Sigmoid colon (tissue), 7 donors: Measurements from ENCODE around the gene ITPR1. TPM values are rescaled to one million over a fixed set of nuclear protein-coding genes. Genes with fewer than 3 reads are reported as not detected.

ENCODE experiments used
- DNase-seq: peaks from one replicate; pipeline ENCODE4 v3.0.0-alpha.2; 2019
- H3K27ac ChIP-seq, 4 donors: fragments of 200-600 bp; sonication (generic); one replicate each; pipeline ENCODE4 v1.5.1; 2016 to 2019; ENCODE audit warnings: mild to moderate bottlenecking in 1 of 4
- H3K27me3 ChIP-seq, 3 donors: fragments of 200-600 bp; sonication (generic); one replicate each; pipeline ENCODE4 v1.5.1; 2019; ENCODE audit warnings: mild to moderate bottlenecking in 1 of 3
- H3K36me3 ChIP-seq, 4 donors: fragments of 200-600 bp; sonication (generic); one replicate each; pipeline ENCODE4 v1.5.1; 2016 to 2019
- H3K4me1 ChIP-seq, 4 donors: fragments of 200-600 bp; sonication (generic); one replicate each; pipeline ENCODE4 v1.5.1; 2017 to 2019
- H3K4me3 ChIP-seq, 4 donors: fragments of 200-600 bp; sonication (generic); one replicate each; pipeline ENCODE4 v1.5.1; 2017 to 2019; ENCODE audit warnings: mild to moderate bottlenecking in 2 of 4, moderate library complexity in 1 of 4
- H3K9me3 ChIP-seq, 4 donors: fragments of 200-600 bp in 3 of 4; sonication (generic) in 3 of 4; one replicate each; pipeline versions ENCODE4 v1.5.1 to v1.6.1; 2013 to 2019
- EP300 ChIP-seq, 4 donors: sonication (generic); formaldehyde crosslinking; IDR thresholded peaks; one replicate each; pipeline ENCODE4 v1.6.1; 2017; ENCODE audit warnings: antibody characterized with exemption in 4 of 4
- POLR2A ChIP-seq, 2 donors: fragments of 450-650 bp; IDR thresholded peaks; one replicate each; pipeline ENCODE4 v1.6.1; 2016; ENCODE audit warnings: antibody characterized with exemption in 2 of 2, mild to moderate bottlenecking in 2 of 2, moderate library complexity in 2 of 2
- POLR2AphosphoS5 ChIP-seq, 4 donors: sonication (generic); formaldehyde crosslinking; IDR thresholded peaks; one replicate each; pipeline ENCODE4 v1.6.1; 2017; ENCODE audit warnings: antibody characterized with exemption in 4 of 4
- whole genome bisulfite sequencing, 2 donors: extraction: QIAGEN DNeasy Blood & Tissue Kit; methylation state at CpG; one replicate each; pipeline ENCODE4 v1.1.7; 2013; 5-methylcytosine and 5-hydroxymethylcytosine counted together
- intact Hi-C: fragments of 100-400 bp; cut with DNase I; formaldehyde crosslinking; loops from one replicate; pipeline ENCODE4 v1.15.1; 2023
- polyA plus RNA-seq, 3 donors: library from polyadenylated mRNA; stranded (reverse); fragments of 200-250 nt; gene quantifications; one replicate each; pipeline ENCODE4 v1.2.3, GENCODE V29; 2013
- total RNA-seq, 4 donors: library from RNA; depleted of rRNA; stranded (reverse); fragments of >200 nt; gene quantifications; one replicate each; pipeline ENCODE4 v1.1.0, GENCODE V29; 2016
- TF ChIP-seq, protein P1 (sequence below), 4 experiments: fragments of 450-650 bp in 3 of 4; fragments of 200-600 bp in 1 of 4; IDR thresholded peaks; one replicate each; pipeline ENCODE4 v1.5.1; 2016 to 2019; ENCODE audit warnings: antibody characterized with exemption in 4 of 4, mild to moderate bottlenecking in 3 of 4, moderate library complexity in 2 of 4
- donor health status: healthy with polysubstance abuse.
- donor health status: Bipolar disorder and iron deficiency.
- donor health status: healthy.

Gene ITPR1
- total and polyA plus RNA-seq, 7 donors = 1.4 to 206 (median 111) TPM

DNA sequence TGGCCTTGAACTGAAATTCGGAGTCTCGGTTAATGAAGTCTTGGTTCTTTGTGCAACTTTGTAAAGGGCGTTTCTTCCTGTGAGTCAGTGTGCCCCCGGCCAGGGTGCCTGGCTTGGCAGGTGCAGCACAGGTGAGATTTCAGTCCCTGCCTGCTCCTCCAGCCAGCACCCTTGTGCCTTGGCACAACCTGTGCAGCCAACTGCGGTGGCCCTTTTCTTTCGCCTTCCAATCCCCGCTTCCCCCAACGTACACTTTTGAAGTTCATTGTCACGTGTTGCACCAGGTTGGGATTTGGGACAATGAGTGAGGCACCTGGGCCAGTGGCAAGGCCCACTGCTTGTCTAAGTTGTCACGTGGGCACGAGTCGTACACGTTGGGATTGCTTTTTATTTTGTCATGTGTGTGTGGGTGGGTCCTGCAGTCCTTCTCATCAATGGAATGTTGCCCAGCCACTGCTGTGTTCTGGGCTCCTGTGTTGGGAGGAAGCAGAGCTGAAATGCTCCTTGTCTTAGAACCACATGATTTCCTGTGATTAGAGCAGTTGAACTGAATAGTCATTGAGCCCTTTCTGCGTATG lies 243.2 kb downstream of the ITPR1 start:
- TF ChIP-seq, protein P1, sequence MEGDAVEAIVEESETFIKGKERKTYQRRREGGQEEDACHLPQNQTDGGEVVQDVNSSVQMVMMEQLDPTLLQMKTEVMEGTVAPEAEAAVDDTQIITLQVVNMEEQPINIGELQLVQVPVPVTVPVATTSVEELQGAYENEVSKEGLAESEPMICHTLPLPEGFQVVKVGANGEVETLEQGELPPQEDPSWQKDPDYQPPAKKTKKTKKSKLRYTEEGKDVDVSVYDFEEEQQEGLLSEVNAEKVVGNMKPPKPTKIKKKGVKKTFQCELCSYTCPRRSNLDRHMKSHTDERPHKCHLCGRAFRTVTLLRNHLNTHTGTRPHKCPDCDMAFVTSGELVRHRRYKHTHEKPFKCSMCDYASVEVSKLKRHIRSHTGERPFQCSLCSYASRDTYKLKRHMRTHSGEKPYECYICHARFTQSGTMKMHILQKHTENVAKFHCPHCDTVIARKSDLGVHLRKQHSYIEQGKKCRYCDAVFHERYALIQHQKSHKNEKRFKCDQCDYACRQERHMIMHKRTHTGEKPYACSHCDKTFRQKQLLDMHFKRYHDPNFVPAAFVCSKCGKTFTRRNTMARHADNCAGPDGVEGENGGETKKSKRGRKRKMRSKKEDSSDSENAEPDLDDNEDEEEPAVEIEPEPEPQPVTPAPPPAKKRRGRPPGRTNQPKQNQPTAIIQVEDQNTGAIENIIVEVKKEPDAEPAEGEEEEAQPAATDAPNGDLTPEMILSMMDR (IDR thresholded peaks at IDR 0.05) = no peak
- peak in 1 of 4 donors; percentile 51 for TF ChIP-seq POLR2AphosphoS5 (IDR thresholded peaks at IDR 0.05)
- H3K9me3 ChIP-seq = no peaks in the 10 kb centered on the region
- intact Hi-C loops = no loop called here
- peaks cover 0 to 44% (median 2%) of the 10 kb centered on the region in 4 donors for H3K36me3 ChIP-seq
- no peaks in the 10 kb centered on the region for H3K27me3 ChIP-seq
- no peak for DNase-seq
- 83 to 89% methylated on average over 14 of the region's 14 CpGs for WGBS, 2 donors
- peak overlapping the region in 1 of 4 donors; percentile 19 for H3K27ac ChIP-seq
- H3K4me1 ChIP-seq = peaks cover 0 to 17% (median 9%) of the 10 kb centered on the region in 4 donors
- no peak overlapping the region for H3K4me3 ChIP-seq

DNA sequence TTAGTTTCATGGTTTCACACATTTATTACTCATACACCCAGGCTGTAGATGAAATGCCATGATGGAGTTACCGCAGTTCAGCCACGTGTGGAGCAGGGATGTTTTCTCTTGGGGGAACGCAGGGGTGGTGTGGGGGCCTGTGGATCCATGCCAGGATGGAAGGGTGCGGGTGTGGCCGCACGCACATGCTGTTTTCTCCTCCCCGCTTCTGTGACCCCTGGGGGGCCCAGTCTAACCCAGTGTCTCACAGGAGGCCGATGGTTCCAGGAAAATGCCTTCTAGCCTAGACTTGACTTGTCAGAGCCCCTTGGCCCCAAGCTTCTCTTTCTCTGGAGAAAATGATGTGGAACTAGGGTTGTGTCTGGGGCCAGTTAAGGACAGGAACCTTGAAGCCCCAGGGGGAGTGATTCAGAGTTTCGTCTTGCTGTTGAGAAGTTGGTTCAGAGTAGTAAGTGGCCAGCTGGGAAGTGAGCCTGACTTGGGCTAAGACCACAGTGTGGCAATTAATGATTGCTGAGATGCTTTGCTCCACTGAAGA lies 245.7 kb downstream of the ITPR1 start:
- TF ChIP-seq, protein P1 (IDR thresholded peaks at IDR 0.05) = no peak
- TF ChIP-seq EP300 (IDR thresholded peaks at IDR 0.05) (no peak), POLR2A (IDR thresholded peaks at IDR 0.05) (no peak), POLR2AphosphoS5 (IDR thresholded peaks at IDR 0.05) (no peak)
- no peak overlapping the region for H3K27ac ChIP-seq
- no peaks in the 10 kb centered on the region for H3K9me3 ChIP-seq
- intact Hi-C loops = no loop called here
- H3K4me3 ChIP-seq = no peak overlapping the region
- DNase-seq = no peak
- WGBS, 2 donors = 83 to 96% methylated on average over 9 of the region's 9 CpGs
- H3K4me1 ChIP-seq = peaks cover 0 to 30% (median 22%) of the 10 kb centered on the region in 4 donors
- H3K36me3 ChIP-seq = peaks cover 0 to 41% (median 2%) of the 10 kb centered on the region in 4 donors
- H3K27me3 ChIP-seq = no peaks in the 10 kb centered on the region

DNA sequence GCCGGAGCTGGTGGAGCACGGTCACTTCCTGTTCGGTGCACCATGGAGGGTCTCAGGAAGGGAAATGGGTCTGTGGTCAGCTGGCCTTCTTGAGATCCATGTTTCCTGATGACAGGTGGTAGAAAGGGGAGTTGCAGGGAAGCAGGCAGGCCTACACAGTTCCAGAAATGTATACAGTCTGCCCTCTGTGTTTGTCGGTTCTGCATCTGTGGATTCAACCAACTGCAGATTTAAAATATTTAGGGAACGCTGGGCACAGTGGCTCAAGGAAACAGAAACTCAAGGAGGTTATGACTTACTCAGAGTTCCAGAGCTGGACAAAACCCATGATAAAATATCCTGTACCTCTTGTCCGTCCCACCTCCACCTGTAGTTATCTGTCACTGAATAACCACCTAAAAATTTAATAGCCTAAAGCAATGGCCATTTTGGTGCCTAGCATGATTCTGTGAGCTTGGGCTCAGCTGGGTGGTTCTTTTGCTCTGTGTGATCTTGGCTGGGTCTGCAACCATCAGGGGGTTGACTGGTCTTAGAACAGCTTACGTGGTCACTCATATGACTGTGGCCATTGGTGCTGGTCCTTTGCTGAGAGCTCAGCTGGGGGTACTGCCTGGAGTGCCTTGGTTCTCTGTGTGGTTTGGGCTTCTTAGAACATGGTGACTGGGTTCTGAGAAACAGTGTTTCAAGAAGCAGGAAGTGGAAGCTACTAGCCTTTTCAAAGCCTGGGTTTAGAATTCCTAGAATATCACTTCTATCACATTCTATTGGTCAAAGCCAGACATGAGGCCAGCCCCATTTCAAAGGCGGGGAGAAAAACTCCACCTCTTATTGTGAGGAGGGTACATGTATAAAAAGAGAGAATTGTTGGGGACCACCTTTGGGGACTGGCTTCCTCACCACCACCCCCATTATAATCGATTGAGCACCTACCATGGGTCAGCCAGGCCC lies 246.4 kb downstream of the ITPR1 start:
- TF ChIP-seq POLR2A (IDR thresholded peaks at IDR 0.05) (no peak), POLR2AphosphoS5 (IDR thresholded peaks at IDR 0.05) (no peak)
- TF ChIP-seq, protein P1 (IDR thresholded peaks at IDR 0.05) = no peak
- intact Hi-C loops = loop anchor here (5.0 kb wide), 1 partner anchor 238 kb away; the partner anchor contains the start of gene BHLHE40
- DNase-seq = no peak
- H3K36me3 ChIP-seq = peaks cover 0 to 34% (median 2%) of the 10 kb centered on the region in 4 donors
- H3K9me3 ChIP-seq = no peaks in the 10 kb centered on the region
- H3K27ac ChIP-seq = peak overlapping the region; percentile 77 to 89 (median 84)
- no peaks in the 10 kb centered on the region for H3K27me3 ChIP-seq
- no peak overlapping the region for H3K4me3 ChIP-seq
- H3K4me1 ChIP-seq = peaks cover 0 to 27% (median 22%) of the 10 kb centered on the region in 4 donors
- WGBS, 2 donors = 90 to 94% methylated on average over 9 of the region's 9 CpGs

DNA sequence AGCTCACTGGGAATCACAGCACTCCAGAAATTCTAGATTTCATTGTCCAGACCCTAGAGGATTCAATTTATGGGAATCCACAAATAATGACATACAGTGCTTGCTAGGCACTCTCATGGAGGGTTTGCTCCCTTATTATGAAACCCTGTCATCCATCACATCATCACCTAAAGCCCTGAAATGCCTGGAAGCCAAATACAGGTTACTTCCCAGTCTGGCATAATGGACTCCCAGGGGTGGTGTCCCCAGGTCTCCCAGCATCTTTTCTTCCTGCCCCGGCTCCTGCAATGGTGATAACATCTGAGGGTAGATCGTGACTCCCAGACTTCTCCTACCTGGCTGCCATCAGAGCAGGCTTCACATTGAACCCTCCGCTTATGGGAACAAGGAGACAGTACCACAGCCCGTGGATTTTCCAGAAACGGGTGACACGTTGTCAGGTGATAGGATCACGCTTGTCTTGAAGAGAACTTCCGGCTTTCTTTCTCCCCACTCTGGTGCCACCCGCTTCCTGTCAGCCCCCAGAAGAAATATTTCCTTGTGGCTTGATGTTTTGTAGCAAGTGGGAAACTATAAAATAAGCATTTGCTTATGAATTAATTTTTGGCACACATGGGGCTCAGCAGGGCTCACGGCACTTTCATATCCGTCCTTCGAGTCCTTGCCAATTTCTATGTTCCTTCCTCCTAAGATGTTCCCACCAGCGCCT lies 247.4 kb downstream of the ITPR1 start:
- Histone ChIP-seq H3K9me3 (no peaks in the 10 kb centered on the region), H3K27ac (peak overlapping the region; percentile 77 to 89 (median 84)), H3K27me3 (no peaks in the 10 kb centered on the region), H3K36me3 (peaks cover 0 to 25% (median 2%) of the 10 kb centered on the region in 4 donors), H3K4me3 (no peak overlapping the region), H3K4me1 (peaks cover 0 to 31% (median 22%) of the 10 kb centered on the region in 4 donors)
- TF ChIP-seq, protein P1 (IDR thresholded peaks at IDR 0.05) = no peak
- TF ChIP-seq EP300 (IDR thresholded peaks at IDR 0.05) (no peak), POLR2AphosphoS5 (IDR thresholded peaks at IDR 0.05) (no peak), POLR2A (IDR thresholded peaks at IDR 0.05) (no peak)
- intact Hi-C loops = loop anchor here (5.0 kb wide), 1 partner anchor 237 kb away; the partner anchor contains the start of gene BHLHE40
- peak; percentile 82 for DNase-seq
- 63 to 85% methylated on average over 13 of the region's 13 CpGs for WGBS, 2 donors
